GM12878 (cell line): ENCODE results near the gene TMEM87A. TPM values are rescaled to one million over a fixed set of nuclear protein-coding genes. Genes with fewer than 3 reads are reported as not detected.

ENCODE experiments used
- ATAC-seq: fragments of 200-7000 bp; cut with Tn5 transposase; 3 replicates; pipeline ENCODE4 v1.9.1; 2020; ENCODE audit warnings: mild to moderate bottlenecking, moderate library complexity
- BruUV-seq: library from RNA; stranded (reverse); fragments of 400-500 nt; replicated peaks from 2 replicates; lab custom pipeline; 2021; lab: Mats Ljungman, UMichigan
- CTCF ChIA-PET: fragments of 300-600 bp; sonication (Branson Sonifier 250); formaldehyde crosslinking; extraction: SDS; loops from one replicate; lab custom pipeline; 2021; ENCODE audit warnings: inconsistent platforms; lab: Yijun Ruan, JAX
- POLR2A ChIA-PET: fragments of 350-600 bp; formaldehyde crosslinking; extraction: SDS; loops from one replicate; lab custom pipeline; 2021; ENCODE audit warnings: inconsistent platforms; lab: Charles Lee
- RAD21 ChIA-PET: fragments of 300-600 bp; sonication (Branson Sonifier 250); formaldehyde crosslinking; loops from one replicate; lab custom pipeline; 2023; ENCODE audit warnings: antibody characterized with exemption; ENCODE audit not compliant: unreplicated experiment; lab: Charles Lee
- SMC1A ChIA-PET: fragments of 300-600 bp; sonication (Branson Sonifier 250); formaldehyde crosslinking; loops from one replicate; lab custom pipeline; 2023; ENCODE audit not compliant: unreplicated experiment, uncharacterized antibody; lab: Charles Lee
- DNase-seq: peaks from one replicate; pipeline ENCODE4 v3.0.0-alpha.2; 2011; ENCODE audit warnings: low read depth, low spot score
- FAIRE-seq: peaks from 3 replicates; lab custom pipeline; 2011; peaks lifted over from hg19 to GRCh38; lab: Jason Lieb, UNC
- H2AFZ ChIP-seq: 2 replicates; pipeline ENCODE4 v1.6.0; 2011; ENCODE audit warnings: low read depth, low read length, control low read depth; ENCODE audit not compliant: control insufficient read depth
- H3K27ac ChIP-seq: 2 replicates; pipeline ENCODE4 v1.5.1; 2011; ENCODE audit warnings: control low read depth; ENCODE audit not compliant: control insufficient read depth, insufficient read depth
- H3K27me3 ChIP-seq, 2 experiments: replicated peaks in 1 of 2; 2 replicates each; pipeline versions ENCODE4 v1.6.0 to v1.6.1; 2011; ENCODE audit warnings: low read length in 1 of 2; ENCODE audit not compliant: control insufficient read depth in 2 of 2, insufficient read depth in 2 of 2
- H3K36me3 ChIP-seq, 2 experiments: 2 replicates each; pipeline ENCODE4 v1.5.1; 2011; ENCODE audit warnings: low read length in 1 of 2; ENCODE audit not compliant: control insufficient read depth in 2 of 2, insufficient read depth in 2 of 2
- H3K4me1 ChIP-seq: 2 replicates; pipeline ENCODE4 v1.6.1; 2011; ENCODE audit warnings: mild to moderate bottlenecking, low read length, moderate library complexity, mixed read lengths; ENCODE audit not compliant: control insufficient read depth, insufficient read depth
- H3K4me2 ChIP-seq: 2 replicates; pipeline ENCODE4 v1.6.0; 2011; ENCODE audit warnings: control low read depth; ENCODE audit not compliant: control insufficient read depth, insufficient read depth
- H3K4me3 ChIP-seq: fragments of 200-600 bp; sonication (generic); 2 replicates; pipeline ENCODE4 v1.5.1; 2016
- H3K79me2 ChIP-seq: 2 replicates; pipeline ENCODE4 v1.6.0; 2011; ENCODE audit warnings: low read length; ENCODE audit not compliant: control insufficient read depth, insufficient read depth
- H3K9ac ChIP-seq: 2 replicates; pipeline ENCODE4 v1.8.0; 2011; ENCODE audit warnings: low read length, control low read depth, mixed read lengths; ENCODE audit not compliant: control insufficient read depth, insufficient read depth
- H3K9me3 ChIP-seq: replicated peaks from 3 replicates; pipeline ENCODE4 v1.5.1; 2011; ENCODE audit warnings: mild to moderate bottlenecking, low read length; ENCODE audit not compliant: control insufficient read depth, insufficient read depth
- H4K20me1 ChIP-seq: 2 replicates; pipeline ENCODE4 v1.6.0; 2011; ENCODE audit not compliant: control insufficient read depth, insufficient read depth
- ETV6 ChIP-seq, 2 experiments: fragments of 450-650 bp in 1 of 2; IDR thresholded peaks in 1 of 2; conservative IDR thresholded peaks in 1 of 2; 2 replicates each; pipeline ENCODE4 v1.6.1; 2014; ENCODE audit warnings: antibody characterized with exemption in 1 of 2, borderline replicate concordance in 1 of 2, low read depth in 1 of 2, mild to moderate bottlenecking in 1 of 2, moderate library complexity in 1 of 2
- HDGF ChIP-seq: fragments of 450-650 bp; IDR thresholded peaks from 2 replicates; pipeline ENCODE4 v1.6.1; 2016; ENCODE audit warnings: antibody characterized with exemption
- IRF4 ChIP-seq: IDR thresholded peaks from 2 replicates; pipeline ENCODE4 v1.6.1; 2011; ENCODE audit warnings: low read depth, low read length
- NRF1 ChIP-seq: conservative IDR thresholded peaks from 2 replicates; pipeline ENCODE4 v1.6.1; 2011; ENCODE audit warnings: mild to moderate bottlenecking, low read depth, low read length, improper control_type of control experiment
- PML ChIP-seq: IDR thresholded peaks from 2 replicates; pipeline ENCODE4 v1.6.1; 2012; ENCODE audit warnings: low read length, inconsistent platforms
- POLR2AphosphoS5 ChIP-seq: IDR thresholded peaks from 2 replicates; pipeline ENCODE4 v1.6.1; 2011; ENCODE audit warnings: mild to moderate bottlenecking, low read length, inconsistent platforms
- RAD21 ChIP-seq: IDR thresholded peaks from 2 replicates; pipeline ENCODE4 v1.6.1; 2011; ENCODE audit warnings: mild to moderate bottlenecking, low read depth, low read length, moderate library complexity; ENCODE audit not compliant: insufficient read depth
- ZNF274 ChIP-seq: IDR thresholded peaks from one replicate; pipeline ENCODE4 v1.8.0; 2011; ENCODE audit not compliant: insufficient read length, insufficient read depth
- WGBS: methylation state at CpG from one replicate; pipeline ENCODE4 v1.1.6; 2016; ENCODE audit warnings: low lambda C conversion rate; ENCODE audit not compliant: insufficient replicate concordance, insufficient coverage; ENCODE audit errors: missing lambda C conversion rate; 5-methylcytosine and 5-hydroxymethylcytosine counted together
- in situ Hi-C: fragments of 300-500 bp; cut with MboI; formaldehyde crosslinking; loops from 9 replicates; pipeline ENCODE4 v1.14.3; 2018; ENCODE audit warnings: mixed read lengths
- intact Hi-C: fragments of 100-400 bp; cut with micrococcal nuclease; formaldehyde crosslinking; loops from one replicate; pipeline ENCODE4 v1.14.2; 2022; ENCODE audit not compliant: unreplicated experiment
- polyA plus RNA-seq, 11 experiments: library from polyadenylated mRNA; depleted of rRNA in 4 of 11; unstranded in 6 of 11; stranded (reverse) in 5 of 11; fragments of >200 nt; fragmentation: Nextera tagmentation in 4 of 11; fragmentation: Illumina TruSeq in 1 of 11; extraction: Ambion mirVana in 4 of 11; extraction: Trizol in 1 of 11; gene quantifications; 1 replicate in 1 of 11; 2 replicates in 10 of 11; pipeline versions ENCODE4 v1.2.1 to v1.2.3, GENCODE V29; 2011 to 2016; ENCODE audit warnings: inconsistent platforms in 2 of 11, missing spikeins in 2 of 11, low read depth in 1 of 11
- total RNA-seq, 4 experiments: library from RNA; depleted of rRNA in 3 of 4; stranded (reverse); fragments of >200 nt in 3 of 4; fragmentation: Illumina TruSeq in 1 of 4; extraction: Trizol in 1 of 4; gene quantifications; 2 replicates each; pipeline versions ENCODE4 v1.2.1 to v1.2.3, GENCODE V29; 2013 to 2021
- TF ChIP-seq, protein P1 (sequence below): IDR thresholded peaks from 2 replicates; pipeline ENCODE4 v1.6.1; 2012; ENCODE audit warnings: mild to moderate bottlenecking, low read depth, low read length
- TF ChIP-seq, protein P2 (sequence below): fragments of 450-650 bp; conservative IDR thresholded peaks from 2 replicates; pipeline ENCODE4 v1.6.1; 2017; ENCODE audit warnings: mild to moderate bottlenecking, moderate library complexity
- TF ChIP-seq, protein P3 (sequence below): fragments of 450-650 bp; formaldehyde crosslinking; IDR thresholded peaks from 2 replicates; pipeline ENCODE4 v1.4.0; 2022; ENCODE audit warnings: mild to moderate bottlenecking, moderate library complexity
- TF ChIP-seq, protein P4 (sequence below): IDR thresholded peaks from 2 replicates; pipeline ENCODE4 v1.6.1; 2011; ENCODE audit warnings: borderline replicate concordance, low read depth, mild to moderate bottlenecking, moderate library complexity, mixed read lengths, low read length; ENCODE audit not compliant: insufficient read depth; ENCODE audit errors: extremely low read length
- TF ChIP-seq, protein P5 (sequence below): IDR thresholded peaks from 2 replicates; pipeline ENCODE4 v1.6.1; 2012; ENCODE audit warnings: low read length, inconsistent platforms

Gene TMEM87A
- total and polyA plus RNA-seq, 10 of the 15 experiments (the other 5 are each of a cell fraction or from before 2014, with no cell fraction given), result 18.2 to 53.2 (median 33.4) TPM

- H3K79me2 ChIP-seq, result no peaks in the 10 kb centered on the region
- in situ Hi-C loops (no loop called here), intact Hi-C loops (no loop called here)
- no peak overlapping the region for H2AFZ ChIP-seq
- BruUV-seq, result no TSS peak
- ChIA-PET RAD21 (no interaction called here), SMC1A (no interaction called here), POLR2A (no interaction called here), CTCF (no interaction called here)
- H3K27ac ChIP-seq, result no peak overlapping the region
- peaks cover 1 to 20% of the 10 kb centered on the region in 2 experiments for H3K36me3 ChIP-seq
- no peak overlapping the region for H3K9ac ChIP-seq
- H3K4me1 ChIP-seq, result no peaks in the 10 kb centered on the region
- H4K20me1 ChIP-seq, result no peaks in the 10 kb centered on the region
- no peak overlapping the region for H3K4me2 ChIP-seq
- no peak for ATAC-seq
- no peak overlapping the region for H3K4me3 ChIP-seq
- H3K9me3 ChIP-seq, result no peaks in the 10 kb centered on the region
- no peaks in the 10 kb centered on the region for H3K27me3 ChIP-seq
- 95% methylated on average over 2 of the region's 5 CpGs for WGBS
- no peak for DNase-seq
- no peak for FAIRE-seq
- TF ChIP-seq, protein P1, sequence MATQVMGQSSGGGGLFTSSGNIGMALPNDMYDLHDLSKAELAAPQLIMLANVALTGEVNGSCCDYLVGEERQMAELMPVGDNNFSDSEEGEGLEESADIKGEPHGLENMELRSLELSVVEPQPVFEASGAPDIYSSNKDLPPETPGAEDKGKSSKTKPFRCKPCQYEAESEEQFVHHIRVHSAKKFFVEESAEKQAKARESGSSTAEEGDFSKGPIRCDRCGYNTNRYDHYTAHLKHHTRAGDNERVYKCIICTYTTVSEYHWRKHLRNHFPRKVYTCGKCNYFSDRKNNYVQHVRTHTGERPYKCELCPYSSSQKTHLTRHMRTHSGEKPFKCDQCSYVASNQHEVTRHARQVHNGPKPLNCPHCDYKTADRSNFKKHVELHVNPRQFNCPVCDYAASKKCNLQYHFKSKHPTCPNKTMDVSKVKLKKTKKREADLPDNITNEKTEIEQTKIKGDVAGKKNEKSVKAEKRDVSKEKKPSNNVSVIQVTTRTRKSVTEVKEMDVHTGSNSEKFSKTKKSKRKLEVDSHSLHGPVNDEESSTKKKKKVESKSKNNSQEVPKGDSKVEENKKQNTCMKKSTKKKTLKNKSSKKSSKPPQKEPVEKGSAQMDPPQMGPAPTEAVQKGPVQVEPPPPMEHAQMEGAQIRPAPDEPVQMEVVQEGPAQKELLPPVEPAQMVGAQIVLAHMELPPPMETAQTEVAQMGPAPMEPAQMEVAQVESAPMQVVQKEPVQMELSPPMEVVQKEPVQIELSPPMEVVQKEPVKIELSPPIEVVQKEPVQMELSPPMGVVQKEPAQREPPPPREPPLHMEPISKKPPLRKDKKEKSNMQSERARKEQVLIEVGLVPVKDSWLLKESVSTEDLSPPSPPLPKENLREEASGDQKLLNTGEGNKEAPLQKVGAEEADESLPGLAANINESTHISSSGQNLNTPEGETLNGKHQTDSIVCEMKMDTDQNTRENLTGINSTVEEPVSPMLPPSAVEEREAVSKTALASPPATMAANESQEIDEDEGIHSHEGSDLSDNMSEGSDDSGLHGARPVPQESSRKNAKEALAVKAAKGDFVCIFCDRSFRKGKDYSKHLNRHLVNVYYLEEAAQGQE, result no peak
- TF ChIP-seq HDGF (no peak), RAD21 (no peak), IRF4 (no peak), POLR2AphosphoS5 (no peak), ZNF274 (no peak), NRF1 (no peak), ETV6 (conservative IDR thresholded peaks at IDR 0.05 in 1 of 2, IDR thresholded peaks at IDR 0.05 in 1 of 2; ENCODE audit: borderline replicate concordance in 1 of 2, low read depth in 1 of 2) (no peak), PML (no peak)
- TF ChIP-seq, protein P2, sequence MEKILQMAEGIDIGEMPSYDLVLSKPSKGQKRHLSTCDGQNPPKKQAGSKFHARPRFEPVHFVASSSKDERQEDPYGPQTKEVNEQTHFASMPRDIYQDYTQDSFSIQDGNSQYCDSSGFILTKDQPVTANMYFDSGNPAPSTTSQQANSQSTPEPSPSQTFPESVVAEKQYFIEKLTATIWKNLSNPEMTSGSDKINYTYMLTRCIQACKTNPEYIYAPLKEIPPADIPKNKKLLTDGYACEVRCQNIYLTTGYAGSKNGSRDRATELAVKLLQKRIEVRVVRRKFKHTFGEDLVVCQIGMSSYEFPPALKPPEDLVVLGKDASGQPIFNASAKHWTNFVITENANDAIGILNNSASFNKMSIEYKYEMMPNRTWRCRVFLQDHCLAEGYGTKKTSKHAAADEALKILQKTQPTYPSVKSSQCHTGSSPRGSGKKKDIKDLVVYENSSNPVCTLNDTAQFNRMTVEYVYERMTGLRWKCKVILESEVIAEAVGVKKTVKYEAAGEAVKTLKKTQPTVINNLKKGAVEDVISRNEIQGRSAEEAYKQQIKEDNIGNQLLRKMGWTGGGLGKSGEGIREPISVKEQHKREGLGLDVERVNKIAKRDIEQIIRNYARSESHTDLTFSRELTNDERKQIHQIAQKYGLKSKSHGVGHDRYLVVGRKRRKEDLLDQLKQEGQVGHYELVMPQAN, result no peak
- TF ChIP-seq, protein P3, sequence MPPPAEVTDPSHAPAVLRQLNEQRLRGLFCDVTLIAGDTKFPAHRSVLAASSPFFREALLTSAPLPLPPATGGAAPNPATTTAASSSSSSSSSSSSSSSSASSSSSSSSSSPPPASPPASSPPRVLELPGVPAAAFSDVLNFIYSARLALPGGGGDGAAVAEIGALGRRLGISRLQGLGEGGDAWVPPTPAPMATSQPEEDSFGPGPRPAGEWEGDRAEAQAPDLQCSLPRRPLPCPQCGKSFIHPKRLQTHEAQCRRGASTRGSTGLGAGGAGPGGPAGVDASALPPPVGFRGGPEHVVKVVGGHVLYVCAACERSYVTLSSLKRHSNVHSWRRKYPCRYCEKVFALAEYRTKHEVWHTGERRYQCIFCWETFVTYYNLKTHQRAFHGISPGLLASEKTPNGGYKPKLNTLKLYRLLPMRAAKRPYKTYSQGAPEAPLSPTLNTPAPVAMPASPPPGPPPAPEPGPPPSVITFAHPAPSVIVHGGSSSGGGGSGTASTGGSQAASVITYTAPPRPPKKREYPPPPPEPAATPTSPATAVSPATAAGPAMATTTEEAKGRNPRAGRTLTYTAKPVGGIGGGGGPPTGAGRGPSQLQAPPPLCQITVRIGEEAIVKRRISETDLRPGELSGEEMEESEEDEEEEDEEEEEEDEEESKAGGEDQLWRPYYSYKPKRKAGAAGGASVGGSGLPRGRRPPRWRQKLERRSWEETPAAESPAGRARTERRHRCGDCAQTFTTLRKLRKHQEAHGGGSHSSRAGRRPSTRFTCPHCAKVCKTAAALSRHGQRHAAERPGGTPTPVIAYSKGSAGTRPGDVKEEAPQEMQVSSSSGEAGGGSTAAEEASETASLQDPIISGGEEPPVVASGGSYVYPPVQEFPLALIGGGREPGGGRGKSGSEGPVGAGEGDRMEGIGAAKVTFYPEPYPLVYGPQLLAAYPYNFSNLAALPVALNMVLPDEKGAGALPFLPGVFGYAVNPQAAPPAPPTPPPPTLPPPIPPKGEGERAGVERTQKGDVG (CRISPR knock-in tag), result no peak
- TF ChIP-seq, protein P4, sequence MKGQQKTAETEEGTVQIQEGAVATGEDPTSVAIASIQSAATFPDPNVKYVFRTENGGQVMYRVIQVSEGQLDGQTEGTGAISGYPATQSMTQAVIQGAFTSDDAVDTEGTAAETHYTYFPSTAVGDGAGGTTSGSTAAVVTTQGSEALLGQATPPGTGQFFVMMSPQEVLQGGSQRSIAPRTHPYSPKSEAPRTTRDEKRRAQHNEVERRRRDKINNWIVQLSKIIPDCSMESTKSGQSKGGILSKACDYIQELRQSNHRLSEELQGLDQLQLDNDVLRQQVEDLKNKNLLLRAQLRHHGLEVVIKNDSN, result no peak
- TF ChIP-seq, protein P5, sequence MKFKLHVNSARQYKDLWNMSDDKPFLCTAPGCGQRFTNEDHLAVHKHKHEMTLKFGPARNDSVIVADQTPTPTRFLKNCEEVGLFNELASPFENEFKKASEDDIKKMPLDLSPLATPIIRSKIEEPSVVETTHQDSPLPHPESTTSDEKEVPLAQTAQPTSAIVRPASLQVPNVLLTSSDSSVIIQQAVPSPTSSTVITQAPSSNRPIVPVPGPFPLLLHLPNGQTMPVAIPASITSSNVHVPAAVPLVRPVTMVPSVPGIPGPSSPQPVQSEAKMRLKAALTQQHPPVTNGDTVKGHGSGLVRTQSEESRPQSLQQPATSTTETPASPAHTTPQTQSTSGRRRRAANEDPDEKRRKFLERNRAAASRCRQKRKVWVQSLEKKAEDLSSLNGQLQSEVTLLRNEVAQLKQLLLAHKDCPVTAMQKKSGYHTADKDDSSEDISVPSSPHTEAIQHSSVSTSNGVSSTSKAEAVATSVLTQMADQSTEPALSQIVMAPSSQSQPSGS, result no peak
These were observed 40.6 kb downstream of the TMEM87A start for GRCh38 chr15:42232606-42233005.
